SK-N-MC (cell line): ENCODE results near the gene DNAH5.

Source experiments
- EZH2 ChIP-seq: fragments of 200-600 bp; sonication (generic); IDR thresholded peaks from one replicate; pipeline ENCODE4 v1.6.1; 2017; ENCODE audit warnings: antibody characterized with exemption
- FOXP2 ChIP-seq: optimal IDR thresholded peaks from 2 replicates; pipeline ENCODE3; 2011; ENCODE audit warnings: mild to moderate bottlenecking, moderate library complexity; ENCODE audit not compliant: insufficient read depth; ENCODE audit errors: extremely low read length, control extremely low read depth
- POLR2AphosphoS5 ChIP-seq: IDR thresholded peaks from 2 replicates; pipeline ENCODE4 v1.6.1; 2012; ENCODE audit warnings: mild to moderate bottlenecking, low read depth, low read length, borderline replicate concordance

- TF ChIP-seq POLR2AphosphoS5: no peak
- TF ChIP-seq EZH2: no peak
- TF ChIP-seq FOXP2: no peak
Observed at GRCh38 chr5:13957032-13957645, 12.7 kb upstream of the DNAH5 start.
